GM13977 (cell line): Measurements from ENCODE around the gene CROCC2.

ENCODE experiments used
- DNase-seq: peaks from one replicate; pipeline ENCODE4 v3.0.0; 2012; ENCODE audit warnings: low spot score
- in situ Hi-C: fragments of 300-500 bp; cut with MboI; formaldehyde crosslinking; loops from one replicate; pipeline ENCODE4 v1.12.0; 2022; ENCODE audit warnings: low sequenced_read_pairs, low pct_unique_long_range_greater_than_20kb, mixed read lengths, inconsistent platforms; ENCODE audit not compliant: unreplicated experiment
- TF ChIP-seq, protein P1 (sequence below): IDR thresholded peaks from 2 replicates; pipeline ENCODE4 v1.5.1; 2012; ENCODE audit warnings: mild to moderate bottlenecking, control low read depth; ENCODE audit not compliant: insufficient read depth; ENCODE audit errors: extremely low read depth, missing control alignments

The CROCC2 gene

DNA sequence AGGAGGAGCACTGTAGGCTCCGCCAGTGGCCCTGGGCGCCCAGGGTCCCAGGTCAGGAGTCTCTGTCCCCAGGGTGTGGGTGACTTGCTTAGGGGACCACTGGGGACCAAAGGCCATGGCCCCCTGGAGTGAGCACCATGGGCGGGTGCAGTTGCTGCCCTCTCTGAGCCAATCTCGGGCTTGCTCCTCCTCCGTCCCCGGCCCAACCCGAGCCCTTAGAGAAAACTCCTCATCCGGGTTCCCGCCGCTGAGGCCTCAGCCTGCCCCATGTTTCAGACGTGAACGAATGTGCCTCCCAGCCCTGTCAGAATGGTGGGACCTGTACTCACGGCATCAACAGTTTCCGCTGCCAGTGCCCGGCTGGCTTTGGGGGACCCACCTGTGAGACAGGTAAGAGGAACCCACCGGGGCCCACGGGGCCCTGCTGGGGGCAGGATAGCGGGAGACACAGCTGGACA is 130.9 kb downstream of the CROCC2 start:
- in situ Hi-C loops = no loop called here
- TF ChIP-seq, protein P1, sequence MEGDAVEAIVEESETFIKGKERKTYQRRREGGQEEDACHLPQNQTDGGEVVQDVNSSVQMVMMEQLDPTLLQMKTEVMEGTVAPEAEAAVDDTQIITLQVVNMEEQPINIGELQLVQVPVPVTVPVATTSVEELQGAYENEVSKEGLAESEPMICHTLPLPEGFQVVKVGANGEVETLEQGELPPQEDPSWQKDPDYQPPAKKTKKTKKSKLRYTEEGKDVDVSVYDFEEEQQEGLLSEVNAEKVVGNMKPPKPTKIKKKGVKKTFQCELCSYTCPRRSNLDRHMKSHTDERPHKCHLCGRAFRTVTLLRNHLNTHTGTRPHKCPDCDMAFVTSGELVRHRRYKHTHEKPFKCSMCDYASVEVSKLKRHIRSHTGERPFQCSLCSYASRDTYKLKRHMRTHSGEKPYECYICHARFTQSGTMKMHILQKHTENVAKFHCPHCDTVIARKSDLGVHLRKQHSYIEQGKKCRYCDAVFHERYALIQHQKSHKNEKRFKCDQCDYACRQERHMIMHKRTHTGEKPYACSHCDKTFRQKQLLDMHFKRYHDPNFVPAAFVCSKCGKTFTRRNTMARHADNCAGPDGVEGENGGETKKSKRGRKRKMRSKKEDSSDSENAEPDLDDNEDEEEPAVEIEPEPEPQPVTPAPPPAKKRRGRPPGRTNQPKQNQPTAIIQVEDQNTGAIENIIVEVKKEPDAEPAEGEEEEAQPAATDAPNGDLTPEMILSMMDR = no peak
- DNase-seq = no peak

DNA sequence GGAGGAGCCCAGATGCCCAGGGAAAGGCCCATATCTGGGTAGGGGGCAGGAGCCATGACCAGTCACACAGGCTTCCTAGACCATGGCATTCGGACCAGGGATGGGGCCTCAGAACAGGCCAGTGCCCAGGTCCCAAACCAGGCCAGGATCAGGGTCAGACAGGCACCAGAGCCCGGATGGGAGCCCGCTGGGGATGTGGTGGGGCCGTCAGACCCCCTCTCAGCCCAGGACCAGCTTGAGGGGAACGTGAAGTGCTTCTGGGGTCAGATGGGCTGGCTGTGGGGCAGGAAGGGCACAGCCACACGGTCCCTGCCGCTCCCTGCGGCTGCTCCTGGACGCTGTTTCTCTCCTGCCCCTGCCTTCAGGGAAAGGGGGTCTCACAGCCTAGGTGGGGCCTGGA is 131.4 kb downstream of the CROCC2 start:
- no peak for DNase-seq
- TF ChIP-seq, protein P1 = no peak
- in situ Hi-C loops = no loop called here

DNA sequence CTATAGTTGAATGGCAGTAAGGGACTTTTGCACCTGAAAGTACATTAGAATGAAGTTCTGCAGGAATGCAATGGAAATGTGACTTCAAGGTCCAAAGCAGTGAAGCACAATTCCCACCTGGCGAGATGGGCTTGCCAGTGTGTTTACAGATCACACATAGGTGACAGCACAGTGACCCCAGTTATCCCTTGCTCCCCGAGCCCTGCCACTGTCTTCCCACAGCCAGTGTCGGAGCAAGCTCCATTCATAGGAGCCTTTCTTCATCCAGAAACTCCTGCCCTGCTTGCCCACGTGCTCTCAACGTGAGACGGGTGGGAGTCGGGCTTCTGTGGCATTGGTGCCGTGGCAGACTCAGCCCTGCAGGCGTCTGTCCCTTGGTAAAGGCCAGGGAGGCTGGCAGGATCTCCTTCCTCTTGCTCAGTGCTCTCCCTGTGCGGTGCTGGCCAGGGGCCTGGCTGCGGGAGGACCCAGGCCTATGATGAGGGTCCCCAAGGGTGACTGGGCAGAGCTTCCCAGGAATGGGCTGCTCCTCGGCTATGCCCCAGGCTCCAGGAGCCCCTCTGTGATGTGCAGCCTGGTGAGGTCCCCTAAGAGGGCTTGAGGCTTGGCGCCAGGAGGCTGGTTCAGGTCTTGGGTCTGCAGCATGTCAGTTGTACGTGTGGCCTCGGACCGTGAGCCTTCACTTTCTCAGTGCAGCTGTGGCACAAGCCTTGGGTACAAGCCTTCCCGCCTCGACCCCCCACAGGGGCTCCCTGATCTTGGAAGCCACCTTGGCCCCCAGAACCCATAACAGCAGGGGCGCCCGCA is 132.4 kb downstream of the CROCC2 start:
- in situ Hi-C loops = no loop called here
- DNase-seq = no peak
- TF ChIP-seq, protein P1 = no peak

DNA sequence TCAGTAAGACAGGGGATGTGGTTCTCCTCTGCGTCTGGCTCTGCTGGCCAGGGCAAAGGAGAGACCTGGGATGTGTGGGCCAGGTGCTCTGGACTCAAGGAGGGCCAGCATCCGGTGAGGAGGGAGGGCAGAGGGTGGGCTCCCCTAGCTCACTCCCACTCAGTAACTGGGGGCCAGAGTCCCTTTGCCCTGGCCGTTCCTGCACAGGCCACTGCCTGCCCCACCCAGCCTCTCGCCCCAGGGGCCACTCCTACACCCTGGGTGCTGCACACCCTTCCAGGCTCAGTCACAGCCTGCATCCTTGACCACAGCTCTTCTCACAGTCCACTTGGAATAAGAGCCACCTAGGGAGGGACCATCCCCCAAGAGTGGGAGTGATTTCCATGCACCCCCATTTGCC is 133.3 kb downstream of the CROCC2 start:
- in situ Hi-C loops = no loop called here
- DNase-seq = no peak
- TF ChIP-seq, protein P1 = no peak

DNA sequence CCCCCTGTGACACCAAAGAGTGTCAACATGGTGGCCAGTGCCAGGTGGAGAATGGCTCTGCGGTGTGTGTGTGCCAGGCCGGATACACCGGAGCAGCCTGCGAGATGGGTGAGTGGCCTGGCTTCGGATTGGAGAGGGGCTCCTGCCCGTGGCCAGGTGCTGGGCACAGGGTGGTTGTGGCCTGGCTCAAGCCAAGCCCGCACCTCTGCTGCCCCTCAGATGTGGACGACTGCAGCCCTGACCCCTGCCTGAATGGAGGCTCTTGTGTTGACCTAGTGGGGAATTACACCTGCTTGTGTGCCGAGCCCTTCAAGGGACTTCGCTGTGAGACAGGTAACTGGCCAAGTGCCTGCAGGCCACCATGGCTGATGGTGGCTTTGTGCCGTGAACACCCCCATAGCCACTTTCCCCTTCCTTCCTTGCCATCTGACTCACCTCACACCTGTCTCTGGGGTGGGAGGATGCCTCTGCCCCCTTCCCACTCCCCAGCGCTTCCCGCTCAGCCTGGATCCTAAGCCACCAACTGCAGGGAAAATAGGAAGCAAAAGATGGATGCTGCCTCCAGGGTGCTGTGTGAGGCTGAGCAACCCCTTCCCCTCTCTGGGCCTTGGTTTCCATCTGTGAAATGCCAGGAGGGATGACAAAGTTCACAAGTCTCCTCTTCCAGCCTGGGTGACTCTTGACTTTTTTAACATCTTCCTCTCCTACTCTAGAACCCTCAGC is 134.1 kb downstream of the CROCC2 start:
- no peak for DNase-seq
- TF ChIP-seq, protein P1 = no peak
- in situ Hi-C loops = no loop called here

DNA sequence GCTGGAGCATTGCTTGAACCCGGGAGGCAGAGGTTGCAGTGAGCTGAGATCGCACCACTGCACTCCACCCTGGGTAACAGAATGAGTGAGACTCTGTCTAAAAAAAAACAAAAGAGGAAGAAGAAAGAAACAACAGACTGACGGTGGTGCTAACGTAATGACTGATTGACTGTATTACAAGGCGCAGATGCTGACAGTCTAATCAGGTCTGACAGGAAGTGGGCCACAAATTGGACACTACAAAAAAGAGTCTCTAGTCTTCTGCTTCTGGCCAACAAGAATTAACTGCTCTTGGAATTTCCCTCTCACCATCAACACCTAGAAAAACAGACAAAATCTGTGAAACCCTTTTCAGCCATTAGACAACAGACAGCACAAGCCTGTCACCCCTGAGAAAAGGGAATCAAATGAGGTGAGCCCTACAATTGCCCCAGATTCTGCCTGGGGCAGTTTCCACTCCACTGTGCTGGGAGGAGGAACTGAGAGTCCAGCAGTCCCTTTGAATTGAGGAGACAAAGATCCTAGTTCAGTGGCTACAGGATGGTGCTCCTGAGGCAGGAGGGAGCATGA is 135.5 kb downstream of the CROCC2 start:
- DNase-seq = peak; percentile 80
- in situ Hi-C loops = no loop called here
- TF ChIP-seq, protein P1 = no peak
